K562 (cell line): ENCODE measurements around the gene USP48.
A peak's percentile ranks its signal among the peaks of the same experiment; 100 is the strongest.

ENCODE experiments used
- ARHGAP35 ChIP-seq: fragments of 450-650 bp; IDR thresholded peaks from 2 replicates; pipeline ENCODE4 v1.6.1; 2018; ENCODE audit not compliant: partially characterized antibody
- HDAC6 ChIP-seq: IDR thresholded peaks from 2 replicates; pipeline ENCODE4 v1.6.1; 2012; ENCODE audit warnings: low read depth, mild to moderate bottlenecking, control low read depth, inconsistent platforms, low read length, moderate library complexity

- no peak for TF ChIP-seq HDAC6
- peak; percentile 15 for TF ChIP-seq ARHGAP35
These were observed 152.2 kb downstream of the USP48 start for GRCh38 chr1:21630571-21631343.
